Measurements from ENCODE around the gene GLIPR2.

GLIPR2 gene

GRCh38 chr9:36112516-36112915 is 24.0 kb upstream of the GLIPR2 start:
- H3K4me2 ChIP-seq (ENCODE audit: low read length) = no peak overlapping the region
- no peaks in the 10 kb centered on the region for H3K4me1 ChIP-seq (ENCODE audit: low read length)
- H3K4me3 ChIP-seq (ENCODE audit: low read length) = no peak overlapping the region
- H3K27me3 ChIP-seq (ENCODE audit: low read depth, low read length) = no peaks in the 10 kb centered on the region
- H3K9ac ChIP-seq (ENCODE audit: low read length) = no peak overlapping the region
- H4K20me1 ChIP-seq (ENCODE audit: insufficient read depth, low read length) = no peaks in the 10 kb centered on the region
- H2AFZ ChIP-seq (ENCODE audit: low read depth, low read length) = no peak overlapping the region
- H3K9me3 ChIP-seq (ENCODE audit: insufficient read depth, low read length) = no peaks in the 10 kb centered on the region
- H3K79me2 ChIP-seq (ENCODE audit: low read length) = no peaks in the 10 kb centered on the region
- TF ChIP-seq CTCF (IDR thresholded peaks at IDR 0.05; ENCODE audit: low read depth, low read length) (no peak), EZH2phosphoT487 (IDR thresholded peaks at IDR 0.05; ENCODE audit: low read depth) (no peak)
- H3K36me3 ChIP-seq (replicated peaks; ENCODE audit: low read depth, low read length) = no peaks in the 10 kb centered on the region
- no peak overlapping the region for H3K27ac ChIP-seq (ENCODE audit: low read length)

- H3K9ac ChIP-seq (ENCODE audit: low read length) = no peak overlapping the region
- no peaks in the 10 kb centered on the region for H3K79me2 ChIP-seq (ENCODE audit: low read length)
- H3K4me3 ChIP-seq (ENCODE audit: low read length) = no peak overlapping the region
- no peaks in the 10 kb centered on the region for H3K27me3 ChIP-seq (ENCODE audit: low read depth, low read length)
- H3K36me3 ChIP-seq (replicated peaks; ENCODE audit: low read depth, low read length) = no peaks in the 10 kb centered on the region
- H2AFZ ChIP-seq (ENCODE audit: low read depth, low read length) = no peak overlapping the region
- no peaks in the 10 kb centered on the region for H3K9me3 ChIP-seq (ENCODE audit: insufficient read depth, low read length)
- TF ChIP-seq EZH2phosphoT487 (IDR thresholded peaks at IDR 0.05; ENCODE audit: low read depth) (no peak), CTCF (IDR thresholded peaks at IDR 0.05; ENCODE audit: low read depth, low read length) (no peak)
- H3K27ac ChIP-seq (ENCODE audit: low read length) = no peak overlapping the region
- no peaks in the 10 kb centered on the region for H3K4me1 ChIP-seq (ENCODE audit: low read length)
- no peaks in the 10 kb centered on the region for H4K20me1 ChIP-seq (ENCODE audit: insufficient read depth, low read length)
- no peak overlapping the region for H3K4me2 ChIP-seq (ENCODE audit: low read length)
Observed at GRCh38 chr9:36113999-36114398, 22.5 kb upstream of the GLIPR2 start.

GRCh38 chr9:36116593-36116992 is 19.9 kb upstream of the GLIPR2 start:
- Histone ChIP-seq H3K9ac (ENCODE audit: low read length) (no peak overlapping the region), H3K4me1 (ENCODE audit: low read length) (no peaks in the 10 kb centered on the region), H3K27me3 (ENCODE audit: low read depth, low read length) (no peaks in the 10 kb centered on the region), H4K20me1 (ENCODE audit: insufficient read depth, low read length) (no peaks in the 10 kb centered on the region), H3K4me2 (ENCODE audit: low read length) (no peak overlapping the region), H3K27ac (ENCODE audit: low read length) (no peak overlapping the region), H3K4me3 (ENCODE audit: low read length) (no peak overlapping the region), H3K36me3 (replicated peaks; ENCODE audit: low read depth, low read length) (no peaks in the 10 kb centered on the region), H2AFZ (ENCODE audit: low read depth, low read length) (no peak overlapping the region), H3K9me3 (ENCODE audit: insufficient read depth, low read length) (no peaks in the 10 kb centered on the region), H3K79me2 (ENCODE audit: low read length) (no peaks in the 10 kb centered on the region)
- no peak for TF ChIP-seq CTCF (IDR thresholded peaks at IDR 0.05; ENCODE audit: low read depth, low read length)
- TF ChIP-seq EZH2phosphoT487 (IDR thresholded peaks at IDR 0.05; ENCODE audit: low read depth) = no peak

GRCh38 chr9:36118201-36118600 is 18.3 kb upstream of the GLIPR2 start:
- Histone ChIP-seq H2AFZ (ENCODE audit: low read depth, low read length) (no peak overlapping the region), H3K27ac (ENCODE audit: low read length) (no peak overlapping the region), H3K4me3 (ENCODE audit: low read length) (no peak overlapping the region), H3K9me3 (ENCODE audit: insufficient read depth, low read length) (no peaks in the 10 kb centered on the region), H3K4me1 (ENCODE audit: low read length) (no peaks in the 10 kb centered on the region), H3K27me3 (ENCODE audit: low read depth, low read length) (no peaks in the 10 kb centered on the region), H3K36me3 (replicated peaks; ENCODE audit: low read depth, low read length) (no peaks in the 10 kb centered on the region), H4K20me1 (ENCODE audit: insufficient read depth, low read length) (no peaks in the 10 kb centered on the region), H3K79me2 (ENCODE audit: low read length) (no peaks in the 10 kb centered on the region), H3K4me2 (ENCODE audit: low read length) (no peak overlapping the region), H3K9ac (ENCODE audit: low read length) (no peak overlapping the region)
- TF ChIP-seq CTCF (IDR thresholded peaks at IDR 0.05; ENCODE audit: low read depth, low read length) = no peak
- no peak for TF ChIP-seq EZH2phosphoT487 (IDR thresholded peaks at IDR 0.05; ENCODE audit: low read depth)
